OCI-LY3 (cell line): ENCODE data around the gene SEMA5B.

ENCODE experiments used
- H2AFZ ChIP-seq: fragments of 200-600, 300-600 bp; shearing (Covaris generic); 2 replicates; pipeline ENCODE4 v1.6.0; 2014; ENCODE audit warnings: antibody characterized with exemption, low read depth, low read length
- H3K27ac ChIP-seq: fragments of 200-600, 300-600 bp; sonication (generic); 2 replicates; pipeline ENCODE4 v1.5.1; 2014; ENCODE audit warnings: mild to moderate bottlenecking, low read length, moderate library complexity, mixed read lengths
- H3K27me3 ChIP-seq: fragments of 200-600, 300-600 bp; sonication (generic); 2 replicates; pipeline ENCODE4 v1.6.1; 2014; ENCODE audit warnings: low read depth, low read length, mixed read lengths
- H3K36me3 ChIP-seq: fragments of 200-600, 300-600 bp; sonication (generic); replicated peaks from 2 replicates; pipeline ENCODE3; 2014; ENCODE audit warnings: low read depth, low read length, mixed read lengths
- H3K4me1 ChIP-seq: fragments of 300-600, 200-600 bp; sonication (generic); 2 replicates; pipeline ENCODE4 v1.6.1; 2014; ENCODE audit warnings: low read length, mixed read lengths
- H3K4me2 ChIP-seq: fragments of 200-600, 300-600 bp; sonication (generic); 2 replicates; pipeline ENCODE4 v1.6.1; 2014; ENCODE audit warnings: low read length, mixed read lengths
- H3K4me3 ChIP-seq: fragments of 300-600, 200-600 bp; sonication (generic); 2 replicates; pipeline ENCODE4 v1.5.1; 2014; ENCODE audit warnings: antibody characterized with exemption, mild to moderate bottlenecking, low read length, moderate library complexity
- H3K79me2 ChIP-seq: fragments of 300-600, 200-600 bp; shearing (Covaris generic); 2 replicates; pipeline ENCODE4 v1.6.1; 2014; ENCODE audit warnings: mild to moderate bottlenecking, low read length, mixed read lengths
- H3K9ac ChIP-seq: fragments of 300-600, 200-600 bp; shearing (Covaris generic); 2 replicates; pipeline ENCODE4 v1.6.0; 2014; ENCODE audit warnings: mild to moderate bottlenecking, low read length, moderate library complexity
- H3K9me3 ChIP-seq: fragments of 200-600, 300-600 bp; shearing (Covaris generic); 2 replicates; pipeline ENCODE4 v1.6.1; 2014; ENCODE audit warnings: low read length, mixed read lengths; ENCODE audit not compliant: insufficient read depth
- H4K20me1 ChIP-seq: fragments of 200-600, 300-600 bp; sonication (generic); 2 replicates; pipeline ENCODE4 v1.6.1; 2016; ENCODE audit warnings: low read length, mixed read lengths; ENCODE audit not compliant: insufficient read depth
- CTCF ChIP-seq: fragments of 200-600, 300-600 bp; sonication (generic); IDR thresholded peaks from 2 replicates; pipeline ENCODE4 v1.5.1; 2014; ENCODE audit warnings: antibody characterized with exemption, low read length, low read depth
- EZH2phosphoT487 ChIP-seq: fragments of 200-600 bp; shearing (Covaris generic); IDR thresholded peaks from 2 replicates; pipeline ENCODE4 v1.6.1; 2018; ENCODE audit warnings: antibody characterized with exemption, mixed run types, low read depth

Gene SEMA5B

GRCh38 chr3:123066896-123067688, 39.5 kb upstream of the SEMA5B start, which contains the start of gene PDIA5:
Gene PDIA5, plus strand, starts transcription at chr3:123067025. Its CDS starts 140 bp downstream, at chr3:123067165.
- Histone ChIP-seq H4K20me1 (peaks cover 32% of the 10 kb centered on the region), H3K9ac (peak within 1 kb of the TSS; percentile 89), H3K9me3 (no peaks in the 10 kb centered on the region), H3K79me2 (peaks cover 50% of the 10 kb centered on the region), H3K27me3 (0 out of 2 replicates have a peak, but pooled peaks cover 6% of the 10 kb centered on the region), H3K4me3 (peak within 1 kb of the TSS; percentile 94), H3K4me1 (peaks cover 14% of the 10 kb centered on the region), H3K36me3 (no peaks in the 10 kb centered on the region), H3K4me2 (peak within 1 kb of the TSS; percentile 98), H2AFZ (peak within 1 kb of the TSS; percentile 75), H3K27ac (peak within 1 kb of the TSS; percentile 14; the same call in 1 of the 2 replicates)
- TF ChIP-seq EZH2phosphoT487 = no peak
- no peak for TF ChIP-seq CTCF

GRCh38 chr3:123066599-123066895, 39.0 kb upstream of the SEMA5B start:
- Histone ChIP-seq H3K79me2 (peaks cover 45% of the 10 kb centered on the region), H3K36me3 (no peaks in the 10 kb centered on the region), H3K9me3 (no peaks in the 10 kb centered on the region), H2AFZ (peak overlapping the region; percentile 75), H3K9ac (peak overlapping the region; percentile 89; the same call in 1 of the 2 replicates), H4K20me1 (peaks cover 28% of the 10 kb centered on the region), H3K27ac (no peak overlapping the region), H3K4me1 (peaks cover 14% of the 10 kb centered on the region), H3K4me2 (peak overlapping the region; percentile 98), H3K4me3 (peak overlapping the region; percentile 94), H3K27me3 (0 out of 2 replicates have a peak, but pooled peaks cover 6% of the 10 kb centered on the region)
- TF ChIP-seq CTCF (no peak), EZH2phosphoT487 (no peak)

- Histone ChIP-seq H3K27me3 (0 out of 2 replicates have a peak, but pooled peaks cover 6% of the 10 kb centered on the region), H3K9me3 (no peaks in the 10 kb centered on the region), H3K36me3 (no peaks in the 10 kb centered on the region), H2AFZ (no peak overlapping the region), H3K27ac (no peak overlapping the region), H3K79me2 (peaks cover 30% of the 10 kb centered on the region), H3K4me2 (no peak overlapping the region), H3K9ac (no peak overlapping the region), H3K4me3 (no peak overlapping the region), H3K4me1 (peaks cover 14% of the 10 kb centered on the region), H4K20me1 (peaks cover 17% of the 10 kb centered on the region)
- no peak for TF ChIP-seq CTCF
- no peak for TF ChIP-seq EZH2phosphoT487
Observed at GRCh38 chr3:123064914-123065313, 37.4 kb upstream of the SEMA5B start.

- no peaks in the 10 kb centered on the region for H3K9me3 ChIP-seq
- peaks cover 16% of the 10 kb centered on the region for H4K20me1 ChIP-seq
- H3K4me3 ChIP-seq = no peak overlapping the region
- peaks cover 14% of the 10 kb centered on the region for H3K4me1 ChIP-seq
- H3K4me2 ChIP-seq = no peak overlapping the region
- H3K36me3 ChIP-seq = no peaks in the 10 kb centered on the region
- no peak overlapping the region for H3K9ac ChIP-seq
- no peak for TF ChIP-seq CTCF
- no peak for TF ChIP-seq EZH2phosphoT487
- H3K27me3 ChIP-seq = 0 out of 2 replicates have a peak, but pooled peaks cover 6% of the 10 kb centered on the region
- H3K79me2 ChIP-seq = peaks cover 25% of the 10 kb centered on the region
- no peak overlapping the region for H2AFZ ChIP-seq
- H3K27ac ChIP-seq = no peak overlapping the region
Observed at GRCh38 chr3:123064506-123064905, 36.9 kb upstream of the SEMA5B start.
